SU-DHL-6 (cell line): ENCODE results near the gene POC1B.

Experiments
- H2AFZ ChIP-seq: fragments of 200-600 bp; sonication (generic); 2 replicates; pipeline ENCODE4 v1.6.1; 2014; ENCODE audit warnings: low read depth, mild to moderate bottlenecking, moderate library complexity, mixed read lengths, antibody characterized with exemption, low read length; ENCODE audit not compliant: severe bottlenecking
- H3F3A ChIP-seq: fragments of 200-600 bp; shearing (Covaris generic); 2 replicates; pipeline ENCODE4 v1.6.0; 2016; ENCODE audit warnings: antibody characterized with exemption, mild to moderate bottlenecking; ENCODE audit not compliant: insufficient read depth
- H3K27ac ChIP-seq: fragments of 200-600 bp; sonication (generic); 2 replicates; pipeline ENCODE4 v1.5.1; 2016; ENCODE audit warnings: low read depth, mild to moderate bottlenecking, low read length, moderate library complexity, mixed read lengths
- H3K27me3 ChIP-seq: fragments of 200-600 bp; sonication (generic), shearing (Covaris generic); 2 replicates; pipeline ENCODE4 v1.6.0; 2014; ENCODE audit warnings: mild to moderate bottlenecking, low read length
- H3K36me3 ChIP-seq: fragments of 200-600 bp; sonication (generic); 2 replicates; pipeline ENCODE4 v1.6.1; 2014; ENCODE audit warnings: mild to moderate bottlenecking, low read length, mixed read lengths
- H3K4me2 ChIP-seq: fragments of 300-600, 200-600 bp; shearing (Covaris generic), sonication (generic); 2 replicates; pipeline ENCODE4 v1.6.0; 2014; ENCODE audit warnings: low read length, low read depth, mild to moderate bottlenecking; ENCODE audit not compliant: poor library complexity, severe bottlenecking
- H3K4me3 ChIP-seq: fragments of 200-600 bp; sonication (generic); 2 replicates; pipeline ENCODE4 v1.5.1; 2014; ENCODE audit warnings: antibody characterized with exemption, low read length, mild to moderate bottlenecking, mixed read lengths; ENCODE audit not compliant: insufficient read depth, poor library complexity, severe bottlenecking
- H3K79me2 ChIP-seq: fragments of 200-600 bp; sonication (generic); 2 replicates; pipeline ENCODE4 v1.6.1; 2014; ENCODE audit warnings: mild to moderate bottlenecking, low read length, moderate library complexity; ENCODE audit not compliant: insufficient read depth
- H3K9ac ChIP-seq: fragments of 200-600 bp; sonication (generic); 2 replicates; pipeline ENCODE4 v1.7.0; 2014; ENCODE audit warnings: mild to moderate bottlenecking, low read length
- H3K9me2 ChIP-seq: fragments of 200-600 bp; sonication (generic); replicated peaks from 2 replicates; pipeline ENCODE4 v1.6.1; 2014; ENCODE audit warnings: low read length; ENCODE audit not compliant: insufficient read depth
- H3K9me3 ChIP-seq: fragments of 200-600 bp; sonication (generic); 2 replicates; pipeline ENCODE4 v1.6.1; 2014; ENCODE audit warnings: low read length, mixed read lengths; ENCODE audit not compliant: insufficient read depth
- H4K20me1 ChIP-seq: fragments of 200-600 bp; sonication (generic); 2 replicates; pipeline ENCODE4 v1.6.1; 2014; ENCODE audit warnings: low read depth, mild to moderate bottlenecking, antibody characterized with exemption, low read length, moderate library complexity, mixed read lengths
- CTCF ChIP-seq: fragments of 200-600 bp; sonication (generic); IDR thresholded peaks from one replicate; pipeline ENCODE4 v1.5.1; 2017; ENCODE audit warnings: antibody characterized with exemption, mild to moderate bottlenecking, low read length, moderate library complexity; ENCODE audit not compliant: insufficient read depth, poor library complexity, severe bottlenecking
- EZH2phosphoT487 ChIP-seq: fragments of 200-600 bp; sonication (generic), shearing (Covaris generic); conservative IDR thresholded peaks from 2 replicates; pipeline ENCODE4 v1.6.1; 2018; ENCODE audit warnings: mild to moderate bottlenecking, antibody characterized with exemption, low read length, moderate library complexity, mixed read lengths

POC1B gene

GRCh38 chr12:89484470-89484869 is 41.4 kb downstream of the POC1B start:
- no peaks in the 10 kb centered on the region for H3K9me2 ChIP-seq
- no peak for TF ChIP-seq EZH2phosphoT487
- no peak for TF ChIP-seq CTCF
- H3K27me3 ChIP-seq, result no peaks in the 10 kb centered on the region
- H4K20me1 ChIP-seq, result no peaks in the 10 kb centered on the region
- no peak overlapping the region for H3K4me2 ChIP-seq
- H3K79me2 ChIP-seq, result no peaks in the 10 kb centered on the region
- no peaks in the 10 kb centered on the region for H3K36me3 ChIP-seq
- H3F3A ChIP-seq, result no peaks in the 10 kb centered on the region
- no peaks in the 10 kb centered on the region for H3K9me3 ChIP-seq
- no peak overlapping the region for H2AFZ ChIP-seq
- no peak overlapping the region for H3K9ac ChIP-seq
- H3K4me3 ChIP-seq, result no peak overlapping the region
- H3K27ac ChIP-seq, result no peak overlapping the region

GRCh38 chr12:89481213-89481914 is 44.5 kb downstream of the POC1B start:
- H3K27me3 ChIP-seq, result no peaks in the 10 kb centered on the region
- H3K4me3 ChIP-seq, result no peak overlapping the region
- no peak overlapping the region for H3K4me2 ChIP-seq
- no peak overlapping the region for H3K9ac ChIP-seq
- H3K79me2 ChIP-seq, result no peaks in the 10 kb centered on the region
- no peaks in the 10 kb centered on the region for H3K9me3 ChIP-seq
- no peaks in the 10 kb centered on the region for H3K36me3 ChIP-seq
- TF ChIP-seq EZH2phosphoT487, result no peak
- no peak for TF ChIP-seq CTCF
- no peak overlapping the region for H3K27ac ChIP-seq
- no peaks in the 10 kb centered on the region for H4K20me1 ChIP-seq
- no peak overlapping the region for H2AFZ ChIP-seq
- no peaks in the 10 kb centered on the region for H3K9me2 ChIP-seq
- no peaks in the 10 kb centered on the region for H3F3A ChIP-seq

- no peak overlapping the region for H3K4me3 ChIP-seq
- H3K9me3 ChIP-seq, result no peaks in the 10 kb centered on the region
- no peaks in the 10 kb centered on the region for H3F3A ChIP-seq
- no peak overlapping the region for H3K4me2 ChIP-seq
- H3K27me3 ChIP-seq, result no peaks in the 10 kb centered on the region
- H3K36me3 ChIP-seq, result no peaks in the 10 kb centered on the region
- H2AFZ ChIP-seq, result no peak overlapping the region
- H3K9me2 ChIP-seq, result no peaks in the 10 kb centered on the region
- no peaks in the 10 kb centered on the region for H4K20me1 ChIP-seq
- TF ChIP-seq CTCF, result no peak
- TF ChIP-seq EZH2phosphoT487, result no peak
- no peaks in the 10 kb centered on the region for H3K79me2 ChIP-seq
- H3K27ac ChIP-seq, result no peak overlapping the region
- no peak overlapping the region for H3K9ac ChIP-seq
Observed at GRCh38 chr12:89479982-89480381, 45.9 kb downstream of the POC1B start.
